GM10266 (cell line): Measurements from ENCODE around the gene ZMYM4.
"Not testable (repeated sequence)": the region's sequence is repeated elsewhere in the genome, so short reads cannot be mapped to it uniquely, and the experiment has no call there.

Experiments
- DNase-seq: peaks from one replicate; pipeline ENCODE4 v3.0.0; 2012; ENCODE audit errors: extremely low spot score
- CTCF ChIP-seq: IDR thresholded peaks from 2 replicates; pipeline ENCODE4 v1.5.1; 2012; ENCODE audit warnings: mild to moderate bottlenecking, low read depth; ENCODE audit not compliant: control insufficient read depth, insufficient read depth; ENCODE audit errors: missing control alignments

ZMYM4 gene

GRCh38 chr1:35364741-35365140 lies 96.2 kb downstream of the ZMYM4 start:
- no peak for TF ChIP-seq CTCF
- DNase-seq: peak; percentile 31

- DNase-seq: no peak
- no peak for TF ChIP-seq CTCF
Observed at GRCh38 chr1:35367914-35368313, 99.4 kb downstream of the ZMYM4 start.

- DNase-seq: no peak
- TF ChIP-seq CTCF: no peak
Observed at GRCh38 chr1:35369922-35370671, 101.6 kb downstream of the ZMYM4 start.

DNA sequence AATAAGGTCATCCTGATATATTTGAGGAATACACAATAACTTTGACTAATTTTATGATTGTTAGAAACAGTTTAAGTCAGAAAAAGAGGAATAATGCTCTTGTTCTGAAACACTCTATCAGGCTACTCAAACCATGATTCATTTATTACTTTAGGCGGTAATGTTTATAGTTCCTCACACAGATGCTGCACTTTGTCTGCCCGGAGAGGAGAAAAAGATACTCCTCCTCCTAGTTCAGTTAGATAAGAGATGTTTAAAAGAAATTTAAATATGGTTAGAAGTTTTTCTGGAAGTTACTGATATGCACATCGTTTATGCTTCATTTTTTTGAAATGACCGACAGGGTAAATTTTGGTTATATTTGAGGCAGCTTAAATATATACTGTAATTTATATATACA lies 103.0 kb downstream of the ZMYM4 start:
- DNase-seq: no peak
- no peak for TF ChIP-seq CTCF

GRCh38 chr1:35377555-35377954 lies 109.0 kb downstream of the ZMYM4 start:
- no peak for TF ChIP-seq CTCF
- DNase-seq: no peak

DNA sequence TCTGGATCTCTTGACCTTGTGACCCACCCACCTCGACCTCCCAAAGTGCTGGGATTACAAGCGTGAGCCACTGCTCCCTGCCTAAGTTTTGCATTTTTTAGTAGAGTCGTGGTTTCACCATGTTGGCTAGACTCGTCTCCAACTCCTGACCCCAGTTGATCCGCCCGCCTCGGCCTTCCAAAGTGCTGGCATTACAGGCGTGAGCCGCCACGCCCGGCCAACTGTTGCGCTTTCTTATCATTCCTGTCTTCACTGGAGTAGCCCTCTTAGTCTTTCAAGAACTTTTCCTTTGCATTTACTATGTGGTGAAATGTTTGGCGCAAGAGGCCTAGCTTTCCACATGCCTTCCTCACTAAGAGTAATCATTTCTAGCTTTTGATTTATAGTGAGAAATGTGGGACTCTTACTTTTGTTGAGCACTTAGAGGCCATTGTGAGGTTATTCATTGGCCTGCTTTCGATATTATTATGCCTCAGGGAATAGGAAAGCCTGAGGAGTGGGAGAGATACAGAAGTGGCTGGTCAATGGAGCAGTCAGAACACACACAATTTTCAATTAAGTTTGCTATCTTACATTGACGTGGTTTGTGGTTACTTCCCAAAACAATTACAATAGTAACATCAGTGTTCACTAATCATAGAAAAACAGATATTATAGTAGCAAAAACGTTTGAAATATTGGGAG lies 111.0 kb downstream of the ZMYM4 start:
- no peak for DNase-seq
- no peak for TF ChIP-seq CTCF

DNA sequence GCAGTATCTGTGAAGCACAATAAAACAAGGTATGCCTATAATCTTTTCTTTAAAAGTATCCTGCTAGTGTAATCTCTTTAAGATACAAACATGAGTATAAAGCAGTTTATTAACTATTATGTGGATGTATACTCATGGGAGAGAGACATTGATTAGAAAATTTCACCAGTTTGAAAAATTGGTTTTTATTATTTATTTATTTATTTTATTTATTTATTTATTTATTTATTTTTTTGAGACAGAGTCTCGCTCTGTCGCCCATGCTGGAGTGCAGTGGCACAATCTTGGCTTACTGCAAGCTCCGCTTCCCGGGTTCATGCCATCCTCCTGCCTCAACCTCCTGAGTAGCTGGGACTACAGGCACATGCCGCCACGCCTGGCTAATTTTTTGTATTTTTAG lies 111.6 kb downstream of the ZMYM4 start:
- not testable (repeated sequence) for DNase-seq
